Measurements from ENCODE around the gene RXRA. TPM values are rescaled to one million over a fixed set of nuclear protein-coding genes. Genes with fewer than 3 reads are reported as not detected.

Gene RXRA
- total RNA-seq, 1 experiment from 2014 or later = 40.5 TPM

GRCh38 chr9:134291452-134291881 lies 34.8 kb upstream of the RXRA start:
- Histone ChIP-seq H3K27me3 (no peaks in the 10 kb centered on the region), H3K36me3 (no peaks in the 10 kb centered on the region), H3K4me3 (no peak overlapping the region), H3K9me3 (no peaks in the 10 kb centered on the region)
- no peak for DNase-seq

DNA sequence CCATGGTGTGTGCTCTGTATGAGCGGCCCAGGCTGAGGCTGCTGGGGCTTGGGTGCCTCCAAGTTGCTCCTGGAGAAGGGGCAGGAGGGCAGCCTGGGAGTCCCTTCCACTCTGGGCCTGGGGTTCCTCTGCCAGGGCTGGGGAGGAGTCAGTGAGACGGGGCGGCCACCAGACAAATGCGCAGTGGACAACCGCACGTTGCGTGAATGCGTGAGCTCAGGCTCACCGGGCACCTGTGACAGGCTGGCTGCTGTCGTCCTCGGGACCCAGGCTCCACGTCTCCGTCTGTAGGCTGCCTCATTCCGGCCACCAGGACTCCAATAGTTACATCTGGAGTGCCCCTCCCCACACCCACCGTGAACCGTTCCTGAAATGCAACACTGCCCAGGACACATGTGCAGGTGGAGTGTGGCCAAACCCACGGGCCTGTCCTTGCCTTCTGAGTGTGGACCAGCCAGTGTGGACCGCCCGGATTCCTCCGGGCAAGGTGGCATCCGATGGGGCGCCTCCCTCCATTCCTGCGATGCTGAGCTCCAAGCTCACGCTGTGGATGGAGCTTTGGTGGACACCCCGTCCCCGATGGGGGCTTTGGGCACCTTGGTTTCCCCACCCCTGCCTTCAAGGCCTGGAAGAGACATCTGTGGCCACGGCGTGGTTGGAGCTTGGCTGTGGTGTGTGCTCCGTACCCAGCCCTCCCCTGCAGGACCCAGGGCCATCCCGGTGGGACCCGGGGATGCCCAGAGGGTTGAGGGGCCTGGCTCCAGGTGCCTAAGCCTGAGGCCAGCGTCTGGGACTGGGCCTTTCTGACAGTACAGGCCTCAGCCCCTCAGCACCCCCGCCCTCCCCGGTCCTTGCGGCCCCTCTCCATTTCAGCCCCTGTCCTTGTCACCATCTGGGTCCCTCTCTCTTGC lies 34.0 kb upstream of the RXRA start:
- H3K36me3 ChIP-seq = no peaks in the 10 kb centered on the region
- H3K27me3 ChIP-seq = no peaks in the 10 kb centered on the region
- H3K9me3 ChIP-seq = no peaks in the 10 kb centered on the region
- no peak for DNase-seq
- no peak overlapping the region for H3K4me3 ChIP-seq

- no peaks in the 10 kb centered on the region for H3K36me3 ChIP-seq
- H3K9me3 ChIP-seq = no peaks in the 10 kb centered on the region
- DNase-seq = no peak
- no peaks in the 10 kb centered on the region for H3K27me3 ChIP-seq
- no peak overlapping the region for H3K4me3 ChIP-seq
Measured at GRCh38 chr9:134293031-134293521, 33.2 kb upstream of the RXRA start.

DNA sequence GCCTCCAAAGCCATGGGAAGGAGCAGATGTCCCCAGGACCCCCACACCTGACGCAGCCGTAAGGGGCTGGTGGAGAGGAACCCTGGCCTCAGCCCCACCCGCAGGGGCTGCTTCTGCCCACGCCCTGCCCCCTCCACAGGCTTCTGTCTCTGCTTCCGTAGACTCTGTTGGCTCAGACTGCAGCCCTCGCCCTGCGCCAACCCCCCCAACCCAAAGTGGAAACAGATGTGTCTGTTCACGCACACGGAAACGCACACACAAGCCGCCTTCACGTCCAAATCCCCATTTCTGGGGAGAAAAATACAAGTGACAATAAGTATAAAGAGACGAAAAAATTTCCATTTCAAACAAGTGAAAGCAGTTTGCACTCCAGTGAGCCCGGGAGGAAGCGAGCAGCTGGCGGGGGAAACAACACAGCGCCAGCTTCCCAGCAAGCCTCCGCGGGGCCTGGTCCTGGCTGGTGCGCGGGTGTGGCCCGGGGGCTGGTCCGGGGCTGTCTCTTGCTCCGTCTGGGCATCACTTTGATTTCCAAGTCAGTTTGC lies 32.6 kb upstream of the RXRA start:
- Histone ChIP-seq H3K9me3 (no peaks in the 10 kb centered on the region), H3K27me3 (no peaks in the 10 kb centered on the region), H3K36me3 (no peaks in the 10 kb centered on the region), H3K4me3 (no peak overlapping the region)
- no peak for DNase-seq

- H3K4me3 ChIP-seq = no peak overlapping the region
- no peaks in the 10 kb centered on the region for H3K9me3 ChIP-seq
- no peak for DNase-seq
- no peaks in the 10 kb centered on the region for H3K27me3 ChIP-seq
- H3K36me3 ChIP-seq = no peaks in the 10 kb centered on the region
Measured at GRCh38 chr9:134294153-134295071, 31.8 kb upstream of the RXRA start.

- H3K27me3 ChIP-seq = no peaks in the 10 kb centered on the region
- H3K4me3 ChIP-seq = no peak overlapping the region
- H3K9me3 ChIP-seq = no peaks in the 10 kb centered on the region
- H3K36me3 ChIP-seq = no peaks in the 10 kb centered on the region
- no peak for DNase-seq
Measured at GRCh38 chr9:134295101-134295745, 31.0 kb upstream of the RXRA start.

DNA sequence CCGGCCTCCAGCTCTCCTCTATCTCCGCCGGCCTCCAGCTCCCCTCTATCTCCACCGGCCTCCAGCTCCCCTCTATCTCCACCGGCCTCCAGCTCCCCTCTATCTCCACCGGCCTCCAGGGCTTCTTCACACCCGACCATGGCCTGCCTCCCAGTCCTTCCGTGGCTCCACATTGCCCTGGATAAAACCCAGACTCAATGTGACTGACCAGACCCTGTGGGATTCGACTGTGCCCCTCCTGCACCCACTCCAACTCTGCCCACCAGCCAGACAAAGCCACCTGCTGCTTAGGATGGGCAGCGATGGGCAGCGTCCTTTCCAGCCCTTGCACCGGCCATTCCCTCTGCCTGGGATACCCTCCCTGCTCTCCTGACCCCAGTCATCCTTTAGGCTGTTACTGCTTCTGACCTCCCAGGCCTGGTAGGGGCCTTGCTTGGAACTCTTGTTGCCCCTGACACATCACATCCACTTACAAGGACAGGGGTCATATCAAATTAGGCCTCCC lies 30.5 kb upstream of the RXRA start:
- Histone ChIP-seq H3K36me3 (no peaks in the 10 kb centered on the region), H3K27me3 (no peaks in the 10 kb centered on the region), H3K4me3 (no peak overlapping the region), H3K9me3 (no peaks in the 10 kb centered on the region)
- DNase-seq = no peak

DNA sequence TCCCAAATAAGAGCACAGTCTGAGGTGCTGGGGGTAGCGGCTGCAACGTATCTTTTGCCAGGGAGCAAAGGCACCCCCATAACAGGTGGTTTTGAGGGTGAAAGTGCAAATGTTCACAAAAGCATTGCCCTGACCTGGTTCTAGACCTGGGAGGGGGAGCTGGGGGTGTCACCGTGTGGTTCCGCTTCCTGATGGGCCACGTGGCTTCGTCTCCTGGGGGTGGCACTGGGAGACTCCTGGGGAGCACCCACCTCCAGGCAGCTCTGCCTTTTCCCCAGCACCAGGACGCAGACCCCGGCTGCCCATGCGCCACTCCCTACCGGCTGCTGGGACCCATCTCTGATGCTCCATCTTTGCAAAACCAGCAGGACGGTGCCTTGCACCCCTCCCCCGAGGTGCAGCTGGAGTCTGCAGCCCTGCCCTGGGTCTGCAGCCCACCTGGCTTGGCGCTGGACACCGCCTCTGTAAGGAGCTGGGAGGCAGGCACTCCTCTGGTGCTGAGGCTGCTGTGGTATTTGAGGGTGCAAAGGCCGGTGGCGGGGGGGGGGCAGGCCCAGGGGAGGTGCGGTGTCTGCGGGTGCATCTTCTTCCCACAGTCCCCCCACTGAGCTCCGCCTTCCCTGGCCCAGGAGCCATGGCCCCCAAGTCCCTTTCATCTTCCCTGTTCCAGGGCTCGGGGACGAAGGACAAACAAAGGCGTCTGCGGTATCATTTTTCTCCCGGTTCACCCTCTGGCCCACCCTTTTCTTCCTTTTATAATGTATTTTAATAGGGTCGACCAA lies 29.8 kb upstream of the RXRA start:
- no peaks in the 10 kb centered on the region for H3K9me3 ChIP-seq
- H3K4me3 ChIP-seq = no peak overlapping the region
- no peaks in the 10 kb centered on the region for H3K27me3 ChIP-seq
- no peaks in the 10 kb centered on the region for H3K36me3 ChIP-seq
- DNase-seq = no peak

- no peak for DNase-seq
- Histone ChIP-seq H3K9me3 (no peaks in the 10 kb centered on the region), H3K4me3 (no peak overlapping the region), H3K27me3 (no peaks in the 10 kb centered on the region), H3K36me3 (no peaks in the 10 kb centered on the region)
Measured at GRCh38 chr9:134297083-134297410, 29.2 kb upstream of the RXRA start.

DNA sequence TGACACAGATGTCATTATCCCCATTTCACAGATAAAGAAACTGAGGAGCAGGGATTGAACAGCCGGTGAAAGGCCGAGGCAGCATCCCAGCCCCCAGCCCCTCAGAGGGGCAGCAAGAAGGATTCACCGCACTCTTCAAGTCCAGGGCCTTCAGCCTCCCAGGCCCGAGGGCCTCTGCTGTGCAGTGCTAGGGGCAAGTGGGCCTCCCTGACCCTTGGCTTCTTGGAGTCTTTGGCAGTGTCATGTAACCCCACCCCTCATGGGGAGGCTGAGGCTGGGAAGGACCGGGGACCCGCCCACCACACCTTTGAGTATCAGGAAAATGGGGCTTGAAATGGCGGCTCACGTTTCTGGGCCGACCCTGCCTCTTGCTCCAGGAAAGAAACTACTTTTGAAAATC lies 28.7 kb upstream of the RXRA start:
- H3K36me3 ChIP-seq = no peaks in the 10 kb centered on the region
- no peaks in the 10 kb centered on the region for H3K27me3 ChIP-seq
- no peaks in the 10 kb centered on the region for H3K9me3 ChIP-seq
- no peak overlapping the region for H3K4me3 ChIP-seq
- no peak for DNase-seq

- Histone ChIP-seq H3K9me3 (no peaks in the 10 kb centered on the region), H3K27me3 (no peaks in the 10 kb centered on the region), H3K4me3 (no peak overlapping the region), H3K36me3 (no peaks in the 10 kb centered on the region)
- no peak for DNase-seq
Measured at GRCh38 chr9:134298000-134298399, 28.3 kb upstream of the RXRA start.

- no peaks in the 10 kb centered on the region for H3K27me3 ChIP-seq
- no peak for DNase-seq
- no peaks in the 10 kb centered on the region for H3K9me3 ChIP-seq
- H3K36me3 ChIP-seq = no peaks in the 10 kb centered on the region
- H3K4me3 ChIP-seq = no peak overlapping the region
Measured at GRCh38 chr9:134299068-134299467, 27.2 kb upstream of the RXRA start.

GRCh38 chr9:134299883-134300282 lies 26.4 kb upstream of the RXRA start:
- Histone ChIP-seq H3K4me3 (no peak overlapping the region), H3K36me3 (no peaks in the 10 kb centered on the region), H3K9me3 (no peaks in the 10 kb centered on the region), H3K27me3 (no peaks in the 10 kb centered on the region)
- DNase-seq = no peak

- no peak overlapping the region for H3K4me3 ChIP-seq
- H3K36me3 ChIP-seq = no peaks in the 10 kb centered on the region
- no peak for DNase-seq
- no peaks in the 10 kb centered on the region for H3K27me3 ChIP-seq
- no peaks in the 10 kb centered on the region for H3K9me3 ChIP-seq
Measured at GRCh38 chr9:134301387-134302129, 24.7 kb upstream of the RXRA start.

DNA sequence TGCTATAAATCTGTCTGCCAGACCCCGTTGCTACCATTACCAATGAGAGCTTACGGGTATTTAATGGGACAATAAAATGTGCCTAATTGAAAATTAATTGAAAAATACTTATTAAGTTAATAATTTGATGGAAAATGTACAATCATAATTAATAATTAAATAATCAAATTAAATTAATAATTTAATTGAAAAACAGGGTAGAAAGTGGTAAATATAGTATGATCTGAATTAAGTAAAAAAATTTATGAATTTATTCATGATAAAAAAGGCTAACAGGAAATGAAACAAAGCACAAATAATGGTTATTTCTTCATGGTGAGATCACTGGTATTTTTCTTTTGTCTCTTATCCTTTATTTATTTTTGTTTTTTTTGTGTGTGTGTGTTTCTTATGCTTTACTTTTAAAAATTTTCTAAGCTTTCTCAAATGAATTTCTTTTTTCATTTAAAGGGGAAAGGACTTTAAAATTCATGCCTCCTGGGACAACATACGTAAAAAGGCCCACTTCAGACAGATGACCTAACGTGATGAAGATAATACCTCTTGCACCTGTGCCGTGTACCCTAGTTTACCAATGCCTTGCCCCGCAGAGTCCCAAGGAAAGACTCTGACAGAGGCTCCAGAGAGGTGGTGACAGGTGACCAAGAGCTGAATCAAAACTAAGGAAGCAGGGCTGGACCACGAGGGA lies 24.0 kb upstream of the RXRA start:
- Histone ChIP-seq H3K4me3 (no peak overlapping the region), H3K27me3 (no peaks in the 10 kb centered on the region), H3K9me3 (no peaks in the 10 kb centered on the region), H3K36me3 (no peaks in the 10 kb centered on the region)
- no peak for DNase-seq
